Loucy (cell line): ENCODE data around the gene DERA.

Experiments
- EZH2phosphoT487 ChIP-seq: fragments of 200-600 bp; IDR thresholded peaks from 2 replicates; pipeline ENCODE4 v1.6.1; 2018; ENCODE audit warnings: antibody characterized with exemption, mild to moderate bottlenecking, moderate library complexity, borderline replicate concordance
- TF ChIP-seq, protein P1 (sequence below): fragments of 200-600 bp; sonication (generic); conservative IDR thresholded peaks from 2 replicates; pipeline ENCODE4 v1.5.1; 2014; ENCODE audit warnings: mild to moderate bottlenecking, antibody characterized with exemption, low read length

DNA sequence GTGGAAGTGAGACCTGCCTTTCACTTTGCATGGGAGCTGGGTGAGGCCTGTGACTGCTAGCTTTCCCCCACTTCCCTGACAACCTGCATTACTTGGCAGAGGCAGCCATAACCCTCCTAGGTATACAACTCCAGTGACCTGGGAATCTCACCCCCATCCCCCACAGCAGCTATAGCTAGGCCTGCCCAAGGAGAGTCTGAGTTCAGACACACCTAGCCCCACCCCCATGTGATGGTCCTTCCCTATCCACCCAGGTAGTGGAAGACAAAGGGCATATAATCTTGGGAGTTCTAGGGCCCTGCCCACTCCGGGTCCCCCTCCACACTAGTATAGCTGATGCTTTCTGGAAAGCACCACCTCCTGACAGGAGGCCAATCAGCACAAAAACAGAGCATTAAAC is 35.3 kb upstream of the DERA start:
- TF ChIP-seq, protein P1, sequence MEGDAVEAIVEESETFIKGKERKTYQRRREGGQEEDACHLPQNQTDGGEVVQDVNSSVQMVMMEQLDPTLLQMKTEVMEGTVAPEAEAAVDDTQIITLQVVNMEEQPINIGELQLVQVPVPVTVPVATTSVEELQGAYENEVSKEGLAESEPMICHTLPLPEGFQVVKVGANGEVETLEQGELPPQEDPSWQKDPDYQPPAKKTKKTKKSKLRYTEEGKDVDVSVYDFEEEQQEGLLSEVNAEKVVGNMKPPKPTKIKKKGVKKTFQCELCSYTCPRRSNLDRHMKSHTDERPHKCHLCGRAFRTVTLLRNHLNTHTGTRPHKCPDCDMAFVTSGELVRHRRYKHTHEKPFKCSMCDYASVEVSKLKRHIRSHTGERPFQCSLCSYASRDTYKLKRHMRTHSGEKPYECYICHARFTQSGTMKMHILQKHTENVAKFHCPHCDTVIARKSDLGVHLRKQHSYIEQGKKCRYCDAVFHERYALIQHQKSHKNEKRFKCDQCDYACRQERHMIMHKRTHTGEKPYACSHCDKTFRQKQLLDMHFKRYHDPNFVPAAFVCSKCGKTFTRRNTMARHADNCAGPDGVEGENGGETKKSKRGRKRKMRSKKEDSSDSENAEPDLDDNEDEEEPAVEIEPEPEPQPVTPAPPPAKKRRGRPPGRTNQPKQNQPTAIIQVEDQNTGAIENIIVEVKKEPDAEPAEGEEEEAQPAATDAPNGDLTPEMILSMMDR = no peak
- TF ChIP-seq EZH2phosphoT487 = no peak
